ENCODE data around the gene CCDC137. TPM values are rescaled to one million over a fixed set of nuclear protein-coding genes. Genes with fewer than 3 reads are reported as not detected.

The CCDC137 gene
- total and polyA plus RNA-seq, 2 of the 13 experiments (the other 11 are each of a cell fraction or from before 2014, with no cell fraction given), result 14.6 to 39.1 TPM

DNA sequence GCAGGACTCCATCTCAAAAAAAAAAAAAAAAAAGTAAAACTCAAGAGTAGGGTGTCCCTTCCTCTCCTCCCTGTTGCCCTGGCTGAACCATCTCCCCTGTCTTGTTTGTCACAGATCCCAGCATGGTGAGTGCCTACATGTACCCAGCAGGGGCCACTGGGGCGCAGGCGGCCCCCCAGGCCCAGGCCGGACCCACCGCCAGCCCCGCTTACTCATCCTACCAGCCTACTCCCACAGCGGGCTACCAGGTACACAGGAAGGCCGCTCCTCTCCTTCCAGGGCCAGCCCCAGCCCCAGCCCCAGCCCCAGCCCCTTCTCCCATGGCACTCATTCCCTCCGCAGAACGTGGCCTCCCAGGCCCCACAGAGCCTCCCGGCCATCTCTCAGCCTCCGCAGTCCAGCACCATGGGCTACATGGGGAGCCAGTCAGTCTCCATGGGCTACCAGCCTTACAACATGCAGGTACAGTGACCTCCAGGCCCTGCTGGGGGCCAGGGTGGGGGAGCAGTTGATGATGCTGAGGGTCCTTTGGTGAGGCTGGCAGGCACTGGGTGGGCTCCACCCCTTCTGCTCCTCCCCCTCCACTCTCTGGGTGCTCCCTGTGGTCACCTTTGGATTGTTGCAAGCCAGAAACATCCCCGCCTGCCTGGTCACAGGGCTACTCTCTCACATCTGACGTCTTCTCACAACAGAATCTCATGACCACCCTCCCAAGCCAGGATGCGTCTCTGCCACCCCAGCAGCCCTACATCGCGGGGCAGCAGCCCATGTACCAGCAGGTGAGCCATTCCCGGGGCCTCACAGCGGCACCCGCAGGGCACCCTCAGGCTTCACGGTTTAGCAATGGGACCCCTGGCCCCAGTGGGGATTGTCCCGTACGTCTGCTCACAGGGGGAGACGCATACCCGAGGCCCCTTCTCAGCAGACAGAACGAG, 34.1 kb downstream of the CCDC137 start (continued):
- TF ChIP-seq, protein P1, sequence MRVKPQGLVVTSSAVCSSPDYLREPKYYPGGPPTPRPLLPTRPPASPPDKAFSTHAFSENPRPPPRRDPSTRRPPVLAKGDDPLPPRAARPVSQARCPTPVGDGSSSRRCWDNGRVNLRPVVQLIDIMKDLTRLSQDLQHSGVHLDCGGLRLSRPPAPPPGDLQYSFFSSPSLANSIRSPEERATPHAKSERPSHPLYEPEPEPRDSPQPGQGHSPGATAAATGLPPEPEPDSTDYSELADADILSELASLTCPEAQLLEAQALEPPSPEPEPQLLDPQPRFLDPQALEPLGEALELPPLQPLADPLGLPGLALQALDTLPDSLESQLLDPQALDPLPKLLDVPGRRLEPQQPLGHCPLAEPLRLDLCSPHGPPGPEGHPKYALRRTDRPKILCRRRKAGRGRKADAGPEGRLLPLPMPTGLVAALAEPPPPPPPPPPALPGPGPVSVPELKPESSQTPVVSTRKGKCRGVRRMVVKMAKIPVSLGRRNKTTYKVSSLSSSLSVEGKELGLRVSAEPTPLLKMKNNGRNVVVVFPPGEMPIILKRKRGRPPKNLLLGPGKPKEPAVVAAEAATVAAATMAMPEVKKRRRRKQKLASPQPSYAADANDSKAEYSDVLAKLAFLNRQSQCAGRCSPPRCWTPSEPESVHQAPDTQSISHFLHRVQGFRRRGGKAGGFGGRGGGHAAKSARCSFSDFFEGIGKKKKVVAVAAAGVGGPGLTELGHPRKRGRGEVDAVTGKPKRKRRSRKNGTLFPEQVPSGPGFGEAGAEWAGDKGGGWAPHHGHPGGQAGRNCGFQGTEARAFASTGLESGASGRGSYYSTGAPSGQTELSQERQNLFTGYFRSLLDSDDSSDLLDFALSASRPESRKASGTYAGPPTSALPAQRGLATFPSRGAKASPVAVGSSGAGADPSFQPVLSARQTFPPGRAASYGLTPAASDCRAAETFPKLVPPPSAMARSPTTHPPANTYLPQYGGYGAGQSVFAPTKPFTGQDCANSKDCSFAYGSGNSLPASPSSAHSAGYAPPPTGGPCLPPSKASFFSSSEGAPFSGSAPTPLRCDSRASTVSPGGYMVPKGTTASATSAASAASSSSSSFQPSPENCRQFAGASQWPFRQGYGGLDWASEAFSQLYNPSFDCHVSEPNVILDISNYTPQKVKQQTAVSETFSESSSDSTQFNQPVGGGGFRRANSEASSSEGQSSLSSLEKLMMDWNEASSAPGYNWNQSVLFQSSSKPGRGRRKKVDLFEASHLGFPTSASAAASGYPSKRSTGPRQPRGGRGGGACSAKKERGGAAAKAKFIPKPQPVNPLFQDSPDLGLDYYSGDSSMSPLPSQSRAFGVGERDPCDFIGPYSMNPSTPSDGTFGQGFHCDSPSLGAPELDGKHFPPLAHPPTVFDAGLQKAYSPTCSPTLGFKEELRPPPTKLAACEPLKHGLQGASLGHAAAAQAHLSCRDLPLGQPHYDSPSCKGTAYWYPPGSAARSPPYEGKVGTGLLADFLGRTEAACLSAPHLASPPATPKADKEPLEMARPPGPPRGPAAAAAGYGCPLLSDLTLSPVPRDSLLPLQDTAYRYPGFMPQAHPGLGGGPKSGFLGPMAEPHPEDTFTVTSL (CRISPR knock-in tag; IDR thresholded peaks at IDR 0.05; ENCODE audit: borderline replicate concordance), result no peak
- TF ChIP-seq NFYB (CRISPR knock-in tag; IDR thresholded peaks at IDR 0.05) (no peak), LCORL (IDR thresholded peaks at IDR 0.05) (no peak), LCORL (CRISPR knock-in tag; IDR thresholded peaks at IDR 0.05) (no peak), RBM22 (optimal IDR thresholded peaks at IDR 0.05; ENCODE audit: low read length) (peak; percentile 88), KLF15 (CRISPR knock-in tag; IDR thresholded peaks at IDR 0.05; ENCODE audit: borderline replicate concordance) (no peak), ZMYM2 (CRISPR knock-in tag; IDR thresholded peaks at IDR 0.05) (no peak), ZNF607 (CRISPR knock-in tag; IDR thresholded peaks at IDR 0.05; ENCODE audit: borderline replicate concordance) (0 out of 2 replicates have a peak, but pooled peaks have one; percentile 5), ZNF136 (CRISPR knock-in tag; IDR thresholded peaks at IDR 0.05; ENCODE audit: low read depth) (no peak), HDAC6 (IDR thresholded peaks at IDR 0.05; ENCODE audit: low read depth, low read length) (no peak), ADNP (CRISPR knock-in tag; IDR thresholded peaks at IDR 0.05) (no peak), NFE2 (CRISPR knock-in tag; IDR thresholded peaks at IDR 0.05) (no peak)
- TF ChIP-seq, protein P2, sequence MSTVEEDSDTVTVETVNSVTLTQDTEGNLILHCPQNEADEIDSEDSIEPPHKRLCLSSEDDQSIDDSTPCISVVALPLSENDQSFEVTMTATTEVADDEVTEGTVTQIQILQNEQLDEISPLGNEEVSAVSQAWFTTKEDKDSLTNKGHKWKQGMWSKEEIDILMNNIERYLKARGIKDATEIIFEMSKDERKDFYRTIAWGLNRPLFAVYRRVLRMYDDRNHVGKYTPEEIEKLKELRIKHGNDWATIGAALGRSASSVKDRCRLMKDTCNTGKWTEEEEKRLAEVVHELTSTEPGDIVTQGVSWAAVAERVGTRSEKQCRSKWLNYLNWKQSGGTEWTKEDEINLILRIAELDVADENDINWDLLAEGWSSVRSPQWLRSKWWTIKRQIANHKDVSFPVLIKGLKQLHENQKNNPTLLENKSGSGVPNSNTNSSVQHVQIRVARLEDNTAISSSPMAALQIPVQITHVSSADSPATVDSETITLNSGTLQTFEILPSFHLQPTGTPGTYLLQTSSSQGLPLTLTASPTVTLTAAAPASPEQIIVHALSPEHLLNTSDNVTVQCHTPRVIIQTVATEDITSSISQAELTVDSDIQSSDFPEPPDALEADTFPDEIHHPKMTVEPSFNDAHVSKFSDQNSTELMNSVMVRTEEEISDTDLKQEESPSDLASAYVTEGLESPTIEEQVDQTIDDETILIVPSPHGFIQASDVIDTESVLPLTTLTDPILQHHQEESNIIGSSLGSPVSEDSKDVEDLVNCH (CRISPR knock-in tag; IDR thresholded peaks at IDR 0.05), result no peak
- TF ChIP-seq, protein P3, sequence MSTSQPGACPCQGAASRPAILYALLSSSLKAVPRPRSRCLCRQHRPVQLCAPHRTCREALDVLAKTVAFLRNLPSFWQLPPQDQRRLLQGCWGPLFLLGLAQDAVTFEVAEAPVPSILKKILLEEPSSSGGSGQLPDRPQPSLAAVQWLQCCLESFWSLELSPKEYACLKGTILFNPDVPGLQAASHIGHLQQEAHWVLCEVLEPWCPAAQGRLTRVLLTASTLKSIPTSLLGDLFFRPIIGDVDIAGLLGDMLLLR (CRISPR knock-in tag; IDR thresholded peaks at IDR 0.05), result no peak
- TF ChIP-seq, protein P4, sequence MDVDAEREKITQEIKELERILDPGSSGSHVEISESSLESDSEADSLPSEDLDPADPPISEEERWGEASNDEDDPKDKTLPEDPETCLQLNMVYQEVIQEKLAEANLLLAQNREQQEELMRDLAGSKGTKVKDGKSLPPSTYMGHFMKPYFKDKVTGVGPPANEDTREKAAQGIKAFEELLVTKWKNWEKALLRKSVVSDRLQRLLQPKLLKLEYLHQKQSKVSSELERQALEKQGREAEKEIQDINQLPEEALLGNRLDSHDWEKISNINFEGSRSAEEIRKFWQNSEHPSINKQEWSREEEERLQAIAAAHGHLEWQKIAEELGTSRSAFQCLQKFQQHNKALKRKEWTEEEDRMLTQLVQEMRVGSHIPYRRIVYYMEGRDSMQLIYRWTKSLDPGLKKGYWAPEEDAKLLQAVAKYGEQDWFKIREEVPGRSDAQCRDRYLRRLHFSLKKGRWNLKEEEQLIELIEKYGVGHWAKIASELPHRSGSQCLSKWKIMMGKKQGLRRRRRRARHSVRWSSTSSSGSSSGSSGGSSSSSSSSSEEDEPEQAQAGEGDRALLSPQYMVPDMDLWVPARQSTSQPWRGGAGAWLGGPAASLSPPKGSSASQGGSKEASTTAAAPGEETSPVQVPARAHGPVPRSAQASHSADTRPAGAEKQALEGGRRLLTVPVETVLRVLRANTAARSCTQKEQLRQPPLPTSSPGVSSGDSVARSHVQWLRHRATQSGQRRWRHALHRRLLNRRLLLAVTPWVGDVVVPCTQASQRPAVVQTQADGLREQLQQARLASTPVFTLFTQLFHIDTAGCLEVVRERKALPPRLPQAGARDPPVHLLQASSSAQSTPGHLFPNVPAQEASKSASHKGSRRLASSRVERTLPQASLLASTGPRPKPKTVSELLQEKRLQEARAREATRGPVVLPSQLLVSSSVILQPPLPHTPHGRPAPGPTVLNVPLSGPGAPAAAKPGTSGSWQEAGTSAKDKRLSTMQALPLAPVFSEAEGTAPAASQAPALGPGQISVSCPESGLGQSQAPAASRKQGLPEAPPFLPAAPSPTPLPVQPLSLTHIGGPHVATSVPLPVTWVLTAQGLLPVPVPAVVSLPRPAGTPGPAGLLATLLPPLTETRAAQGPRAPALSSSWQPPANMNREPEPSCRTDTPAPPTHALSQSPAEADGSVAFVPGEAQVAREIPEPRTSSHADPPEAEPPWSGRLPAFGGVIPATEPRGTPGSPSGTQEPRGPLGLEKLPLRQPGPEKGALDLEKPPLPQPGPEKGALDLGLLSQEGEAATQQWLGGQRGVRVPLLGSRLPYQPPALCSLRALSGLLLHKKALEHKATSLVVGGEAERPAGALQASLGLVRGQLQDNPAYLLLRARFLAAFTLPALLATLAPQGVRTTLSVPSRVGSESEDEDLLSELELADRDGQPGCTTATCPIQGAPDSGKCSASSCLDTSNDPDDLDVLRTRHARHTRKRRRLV (CRISPR knock-in tag; IDR thresholded peaks at IDR 0.05), result no peak
